ENCODE data around the gene TAP1. TPM values are rescaled to one million over a fixed set of nuclear protein-coding genes. Genes with fewer than 3 reads are reported as not detected.

The TAP1 gene
- total RNA-seq, 6 experiments from 2014 or later, result 7.7 to 24.9 (median 17.8) TPM

- no peak for ATAC-seq
- intact Hi-C loops (cut with DNase I), result no loop called here
- 94% methylated on average over 8 of the region's 16 CpGs for WGBS (ENCODE audit: insufficient coverage, low coverage, low lambda C conversion rate, missing lambda C conversion rate)
Measured at GRCh38 chr6:32835167-32835893, 18.2 kb downstream of the TAP1 start.

GRCh38 chr6:32833664-32834063 is 19.8 kb downstream of the TAP1 start:
- Histone ChIP-seq H3K36me3 (peaks cover 0 to 22% (median 1%) of the 10 kb centered on the region in 4 donors), H3K9me3 (no peaks in the 10 kb centered on the region), H3K27me3 (no peaks in the 10 kb centered on the region), H3K4me1 (peaks cover 0 to 7% (median 2%) of the 10 kb centered on the region in 4 donors), H3K4me3 (no peak overlapping the region), H3K27ac (no peak overlapping the region)
- TF ChIP-seq CTCF (IDR thresholded peaks at IDR 0.05) (no peak), POLR2A (IDR thresholded peaks at IDR 0.05) (no peak)
- DNase-seq (no peak), ATAC-seq (no peak)
- WGBS (ENCODE audit: insufficient coverage, low coverage, low lambda C conversion rate, missing lambda C conversion rate), result 80% methylated on average over 4 of the region's 5 CpGs
- intact Hi-C loops (cut with DNase I), result no loop called here

More at GRCh38 chr6:32835167-32835893, 18.2 kb downstream of the TAP1 start:
- H3K36me3 ChIP-seq, result peaks cover 0 to 13% (median 0%) of the 10 kb centered on the region in 4 donors
- no peak for TF ChIP-seq CTCF (IDR thresholded peaks at IDR 0.05)
- no peak for TF ChIP-seq POLR2A (IDR thresholded peaks at IDR 0.05)
- peaks cover 0 to 7% (median 2%) of the 10 kb centered on the region in 4 donors for H3K4me1 ChIP-seq
- H3K9me3 ChIP-seq, result no peaks in the 10 kb centered on the region
- DNase-seq, result no peak
- H3K27ac ChIP-seq, result no peak overlapping the region
- no peak overlapping the region for H3K4me3 ChIP-seq
- H3K27me3 ChIP-seq, result no peaks in the 10 kb centered on the region

DNA sequence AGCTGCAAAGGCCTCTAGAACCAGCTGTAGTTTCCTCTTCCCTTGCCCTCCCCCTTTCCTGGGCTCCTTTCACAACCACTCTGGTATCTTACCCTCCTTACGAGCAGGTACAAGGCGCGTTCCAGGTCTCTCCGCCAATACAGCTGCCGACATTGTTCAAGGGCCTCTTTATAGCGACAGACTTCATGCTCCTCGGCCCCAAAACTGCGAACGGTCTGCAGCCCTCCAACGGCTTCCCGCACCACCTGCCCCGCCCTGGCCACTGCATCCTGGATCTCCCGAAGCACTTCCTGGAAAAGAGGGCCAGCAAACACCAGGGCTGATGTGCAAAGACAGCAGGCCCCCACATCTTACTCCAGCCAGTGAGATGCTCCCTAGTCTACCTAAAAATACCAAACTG is 21.0 kb downstream of the TAP1 start:
- Histone ChIP-seq H3K4me3 (no peak overlapping the region), H3K27me3 (no peaks in the 10 kb centered on the region), H3K4me1 (peaks cover 0 to 2% (median under 1%) of the 10 kb centered on the region in 4 donors), H3K27ac (no peak overlapping the region), H3K36me3 (peaks cover 0 to 22% (median 1%) of the 10 kb centered on the region in 4 donors), H3K9me3 (no peaks in the 10 kb centered on the region)
- ATAC-seq (no peak), DNase-seq (no peak)
- TF ChIP-seq CTCF (IDR thresholded peaks at IDR 0.05) (no peak), POLR2A (IDR thresholded peaks at IDR 0.05) (no peak)
- intact Hi-C loops (cut with DNase I), result no loop called here
- WGBS (ENCODE audit: insufficient coverage, low coverage, low lambda C conversion rate, missing lambda C conversion rate), result 81% methylated on average over 12 of the region's 13 CpGs

GRCh38 chr6:32830936-32831335 is 22.6 kb downstream of the TAP1 start:
- Histone ChIP-seq H3K9me3 (no peaks in the 10 kb centered on the region), H3K4me1 (no peaks in the 10 kb centered on the region), H3K36me3 (peaks cover 0 to 22% (median 1%) of the 10 kb centered on the region in 4 donors), H3K27me3 (no peaks in the 10 kb centered on the region), H3K4me3 (no peak overlapping the region), H3K27ac (no peak overlapping the region)
- TF ChIP-seq POLR2A (IDR thresholded peaks at IDR 0.05) (no peak), CTCF (IDR thresholded peaks at IDR 0.05) (no peak)
- WGBS (ENCODE audit: insufficient coverage, low coverage, low lambda C conversion rate, missing lambda C conversion rate), result 78% methylated on average over 4 of the region's 5 CpGs
- intact Hi-C loops (cut with DNase I), result no loop called here
- ATAC-seq, result no peak
- no peak for DNase-seq
